Left colon (tissue), 2 donors: ENCODE data around the gene HSFX3. TPM values are rescaled to one million over a fixed set of nuclear protein-coding genes. Genes with fewer than 3 reads are reported as not detected.
"Not testable (repeated sequence)": the region's sequence is repeated elsewhere in the genome, so short reads cannot be mapped to it uniquely, and the experiment has no call there.

Experiments
- ATAC-seq: fragments of 200-7000 bp; cut with Tn5 transposase; one replicate; pipeline ENCODE4 v1.9.1; 2020; ENCODE audit warnings: mild to moderate bottlenecking, moderate library complexity
- DNase-seq, 2 donors: peaks; one replicate each; pipeline ENCODE4 v3.0.0-alpha.2; 2020
- intact Hi-C, 2 donors: fragments of 100-400 bp; cut with DNase I in 1 of 2; cut with micrococcal nuclease in 1 of 2; formaldehyde crosslinking; loops; one replicate each; pipeline versions ENCODE4 v1.11.2 to v1.14.0; 2022; cut with DNase I, micrococcal nuclease
- total RNA-seq, 2 donors: library from RNA; stranded (reverse); fragmentation: NEBNext Ultra II Directional; extraction: Animal tissue kit (Norgen Biotek cat#: 25700); gene quantifications; one replicate each; pipeline ENCODE4 v1.2.1, GENCODE V29; 2021
- donor health status: DM: no; HTN: no; CAD: no.
- donor health status: DM: yes; HTN: yes; CAD: no.

Gene HSFX3
- total RNA-seq, 2 donors from 2014 or later = not detected

DNA sequence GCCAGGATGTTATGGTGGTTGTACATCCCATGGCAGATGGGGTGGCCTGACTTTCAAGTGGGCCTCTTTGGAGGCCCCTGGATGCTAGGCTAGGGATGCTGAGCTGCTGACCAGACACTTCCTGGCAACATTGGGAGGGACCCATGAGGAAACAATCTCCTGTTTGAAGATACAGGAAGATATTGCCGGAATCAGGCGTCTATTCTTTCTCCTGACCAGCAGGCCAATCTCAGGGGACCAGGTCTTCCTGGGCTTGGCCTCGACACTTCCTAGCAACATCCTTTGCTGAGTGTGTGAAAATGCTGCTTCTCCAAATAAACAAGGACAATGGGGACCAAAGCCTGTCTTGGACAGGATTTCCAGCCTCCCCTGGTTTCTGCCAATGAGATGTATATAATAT, 1.9 kb downstream of the HSFX3 start:
- DNase-seq, ATAC-seq, intact Hi-C loops: not testable (repeated sequence)

GRCh38 chrX:149546962-149547361, 2.8 kb downstream of the HSFX3 start:
- intact Hi-C loops, DNase-seq: not testable (repeated sequence)
- peak; percentile 94 for ATAC-seq

DNA sequence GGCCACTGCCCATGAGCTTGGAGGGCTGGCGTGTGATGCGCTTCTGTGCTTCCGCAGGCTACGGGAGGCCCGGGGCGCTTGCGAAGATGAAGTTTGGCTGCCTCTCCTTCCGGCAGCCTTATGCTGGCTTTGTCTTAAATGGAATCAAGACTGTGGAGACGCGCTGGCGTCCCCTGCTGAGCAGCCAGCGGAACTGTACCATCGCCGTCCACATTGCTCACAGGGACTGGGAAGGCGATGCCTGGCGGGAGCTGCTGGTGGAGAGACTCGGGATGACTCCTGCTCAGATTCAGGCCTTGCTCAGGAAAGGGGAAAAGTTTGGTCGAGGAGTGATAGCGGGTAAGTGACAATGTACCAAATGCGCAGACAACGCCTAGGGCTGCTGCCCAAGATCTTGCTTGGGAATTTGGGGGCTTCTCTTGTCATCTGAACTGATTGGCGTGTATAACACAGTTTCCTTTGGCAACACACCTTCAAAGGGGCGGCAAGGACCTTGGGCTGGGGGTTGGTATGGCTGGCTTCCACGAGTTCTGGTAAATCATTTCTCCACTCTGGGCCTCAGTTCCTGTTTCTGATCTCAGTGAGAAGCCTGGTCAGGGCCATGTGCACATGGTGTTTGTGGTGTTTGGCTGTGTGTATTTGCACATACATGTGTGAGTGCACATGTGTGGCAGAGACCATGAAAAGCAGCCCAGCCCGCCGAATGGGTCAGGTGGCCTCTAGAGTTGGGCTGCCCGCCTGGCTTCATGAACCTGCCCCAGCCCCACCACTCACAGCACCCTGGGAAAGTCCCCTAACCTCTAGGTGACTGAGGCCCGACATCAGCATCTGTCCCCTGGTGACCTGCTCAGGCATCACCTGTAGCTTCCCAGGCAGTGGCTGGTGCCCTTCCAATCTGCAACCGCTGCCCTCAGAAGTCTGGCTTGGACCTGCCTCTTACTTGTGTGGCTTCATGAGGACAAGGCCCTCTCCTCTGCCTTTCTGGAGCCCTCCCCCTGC, 3.9 kb downstream of the HSFX3 start:
- ATAC-seq, DNase-seq, intact Hi-C loops: not testable (repeated sequence)

DNA sequence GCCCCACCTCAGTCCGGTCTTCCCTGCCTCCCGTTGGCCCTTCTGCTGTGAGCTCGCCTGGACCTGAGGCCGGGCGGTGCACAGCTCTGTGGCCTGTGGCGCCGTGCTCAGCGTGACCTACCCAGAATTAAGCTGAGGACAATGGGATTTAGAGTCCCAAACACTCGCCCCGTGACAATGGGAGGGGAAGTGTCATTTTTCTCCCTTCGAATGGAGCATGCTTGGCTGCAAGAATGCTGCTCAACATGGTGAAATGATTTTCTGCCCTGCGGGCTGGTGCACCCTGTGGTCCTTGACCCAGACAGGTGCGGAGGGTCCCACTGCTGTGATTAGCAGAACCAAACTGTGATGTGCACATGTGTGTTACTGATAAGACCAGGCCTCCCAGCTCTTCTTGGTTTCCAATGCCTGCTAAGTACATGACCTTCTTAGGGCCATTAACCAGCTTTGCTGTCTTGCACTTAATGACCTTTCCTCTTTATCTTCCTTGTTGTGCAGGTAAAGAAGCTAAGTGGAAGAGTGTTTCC, 8.1 kb downstream of the HSFX3 start:
- intact Hi-C loops = no loop called here
- ATAC-seq = peak; percentile 1
- DNase-seq = no peak

GRCh38 chrX:149540621-149541520, 8.9 kb downstream of the HSFX3 start, which contains the start of gene EOLA1:
Gene EOLA1, plus strand, starts transcription at chrX:149541012. Its CDS starts 4,619 bp downstream, at chrX:149545631.
- intact Hi-C loops = no loop called here
- DNase-seq (peak; percentile 89 to 92), ATAC-seq (peak; percentile 67)

DNA sequence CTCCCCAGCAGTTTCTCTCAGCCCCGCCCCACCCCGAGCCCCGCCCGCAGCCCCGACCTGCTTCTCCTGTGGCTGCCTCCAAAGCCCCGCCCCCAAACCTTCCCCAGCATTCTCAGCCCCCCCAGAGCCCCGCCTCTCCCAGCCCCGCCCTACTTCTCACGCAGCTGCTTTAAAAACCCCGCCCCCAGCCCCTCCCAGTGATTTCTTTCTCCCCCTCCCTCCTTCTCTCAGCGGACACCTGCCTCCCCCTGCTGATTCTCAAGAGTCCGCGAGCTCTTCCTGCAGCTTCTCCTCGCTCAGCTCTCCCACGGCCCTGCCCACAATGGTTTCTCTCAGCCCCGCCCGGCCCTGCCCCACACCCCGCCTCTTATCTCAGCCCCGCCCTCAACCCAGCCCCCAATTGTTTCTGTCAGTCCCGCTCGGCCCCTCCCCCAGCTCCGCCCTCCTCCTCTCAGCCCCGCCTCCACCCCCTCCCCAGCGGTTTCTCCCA, 9.5 kb downstream of the HSFX3 start:
- DNase-seq (peak; percentile 92 to 95), ATAC-seq (peak; percentile 67)
- intact Hi-C loops = no loop called here

DNA sequence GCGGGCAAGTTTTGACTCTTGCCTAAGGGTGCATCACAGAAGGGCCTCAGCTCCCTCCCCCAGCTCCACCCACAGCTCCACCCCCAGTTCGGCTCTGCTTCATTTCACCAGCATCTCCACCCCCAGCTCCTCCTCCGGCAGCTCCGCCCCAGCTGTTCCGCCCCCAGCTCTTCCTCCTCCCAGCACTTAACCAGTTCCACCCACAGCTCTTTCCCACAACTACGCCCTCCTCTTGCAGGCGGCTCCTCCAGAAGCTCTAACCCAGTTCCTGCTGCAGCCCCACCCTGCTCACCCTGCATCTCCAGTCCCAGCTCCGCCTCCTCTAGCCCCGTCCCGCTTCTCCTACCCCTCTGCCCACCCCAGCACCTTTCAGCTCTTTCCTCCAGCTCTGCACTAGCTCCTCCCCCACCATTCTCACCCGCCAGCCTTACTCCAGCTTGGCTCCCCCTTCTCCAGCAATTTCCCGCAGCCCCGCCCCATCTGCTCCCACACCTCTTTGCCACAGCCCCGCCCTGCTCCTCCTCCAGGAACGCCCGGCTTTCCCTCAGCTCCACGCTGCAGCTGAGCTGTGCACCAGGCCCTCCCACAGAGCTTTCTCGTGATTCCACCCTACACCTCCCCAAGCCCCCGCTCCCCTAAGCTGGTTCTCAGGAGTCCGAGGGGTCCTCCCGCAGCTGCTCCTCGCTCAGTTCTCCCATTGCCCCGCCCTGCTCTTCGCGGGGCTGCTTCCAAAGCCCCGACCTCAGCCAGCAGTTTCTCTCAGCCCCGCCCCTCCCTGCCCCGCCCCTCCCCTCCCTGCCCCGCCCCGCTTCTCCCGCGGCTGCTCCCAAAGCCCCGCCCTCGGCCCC, 10.2 kb downstream of the HSFX3 start:
- ATAC-seq (peak; percentile 62), DNase-seq (peak; percentile 87 to 95)
- intact Hi-C loops = no loop called here

GRCh38 chrX:149537474-149537873, 12.2 kb downstream of the HSFX3 start:
- intact Hi-C loops, DNase-seq, ATAC-seq: not testable (repeated sequence)

DNA sequence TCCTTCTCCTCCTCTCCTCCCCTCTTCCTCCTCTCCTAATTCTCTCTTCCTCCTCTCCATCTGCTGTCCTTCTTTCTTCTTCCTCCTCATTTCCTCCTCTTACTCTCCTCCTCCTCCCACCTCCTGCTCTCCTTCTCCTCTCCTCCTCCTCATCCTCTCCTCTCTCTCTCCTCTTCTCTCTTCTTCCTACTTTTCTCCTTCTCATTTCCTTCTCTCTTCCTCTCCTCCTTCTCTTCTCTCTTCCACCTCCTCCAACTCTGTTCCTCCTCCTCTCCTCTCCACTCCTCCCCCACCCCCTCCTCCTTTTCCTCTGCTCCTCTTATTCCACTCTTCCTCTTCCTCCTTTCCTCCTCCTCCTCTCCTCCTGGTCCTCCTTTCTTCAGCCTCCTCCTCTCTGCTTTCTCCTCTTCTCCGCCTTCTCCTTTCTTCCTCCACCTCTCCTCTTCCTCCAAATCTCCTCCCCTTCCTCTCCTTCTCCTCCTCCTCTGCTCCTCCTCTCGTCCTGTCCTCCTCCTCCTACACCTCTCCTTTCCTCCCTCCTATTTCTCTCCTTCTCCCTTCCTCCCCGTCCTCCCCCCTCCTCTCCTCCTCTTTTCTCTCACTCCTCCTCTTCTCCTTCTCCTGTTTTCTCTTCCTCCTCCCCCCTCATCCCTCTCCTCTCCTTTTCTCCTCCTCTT, 14.7 kb downstream of the HSFX3 start:
- ATAC-seq, DNase-seq, intact Hi-C loops: not testable (repeated sequence)

DNA sequence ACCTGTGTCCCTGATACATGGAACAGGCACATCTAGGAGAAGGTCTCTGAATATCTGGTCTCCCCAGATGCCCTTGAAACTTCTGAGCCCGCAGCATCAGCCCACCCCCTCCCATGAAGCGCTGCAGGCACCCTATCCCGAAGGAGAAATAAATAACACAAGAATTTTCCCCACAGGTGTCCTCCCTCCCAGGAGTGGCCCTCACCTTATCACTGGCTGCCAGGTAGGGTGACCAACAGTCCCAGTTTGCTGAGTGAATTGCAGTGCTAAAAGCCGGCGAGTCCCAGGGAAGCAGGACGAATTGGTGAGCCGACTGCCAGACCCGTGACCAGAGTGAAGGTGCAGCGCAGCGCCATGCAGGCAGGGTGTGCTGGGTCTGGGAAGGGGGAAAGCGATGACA, 15.7 kb downstream of the HSFX3 start:
- intact Hi-C loops, DNase-seq, ATAC-seq: not testable (repeated sequence)

DNA sequence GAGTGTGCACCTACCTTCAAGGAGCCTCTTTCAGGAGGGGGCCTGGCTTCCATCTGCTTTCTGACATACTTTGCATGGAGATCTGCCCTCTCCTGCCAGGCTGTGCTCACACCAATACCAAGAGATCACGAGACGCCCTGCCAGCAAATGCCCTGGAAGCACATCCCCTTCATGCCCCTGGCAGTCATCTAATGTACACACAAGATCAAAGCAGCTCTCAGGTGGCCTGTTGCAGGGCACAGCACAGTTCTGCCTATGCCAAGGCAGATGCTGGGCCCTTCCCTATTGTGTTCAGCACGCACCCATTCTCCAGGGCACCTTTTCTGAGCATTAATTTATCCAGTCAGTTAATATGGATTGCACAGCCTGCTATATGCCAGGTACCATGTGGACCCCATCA, 16.9 kb downstream of the HSFX3 start:
- ATAC-seq, intact Hi-C loops, DNase-seq: not testable (repeated sequence)

- intact Hi-C loops = no loop called here
- ATAC-seq = no peak
- no peak for DNase-seq
These were observed 18.1 kb downstream of the HSFX3 start for GRCh38 chrX:149531599-149531998.

DNA sequence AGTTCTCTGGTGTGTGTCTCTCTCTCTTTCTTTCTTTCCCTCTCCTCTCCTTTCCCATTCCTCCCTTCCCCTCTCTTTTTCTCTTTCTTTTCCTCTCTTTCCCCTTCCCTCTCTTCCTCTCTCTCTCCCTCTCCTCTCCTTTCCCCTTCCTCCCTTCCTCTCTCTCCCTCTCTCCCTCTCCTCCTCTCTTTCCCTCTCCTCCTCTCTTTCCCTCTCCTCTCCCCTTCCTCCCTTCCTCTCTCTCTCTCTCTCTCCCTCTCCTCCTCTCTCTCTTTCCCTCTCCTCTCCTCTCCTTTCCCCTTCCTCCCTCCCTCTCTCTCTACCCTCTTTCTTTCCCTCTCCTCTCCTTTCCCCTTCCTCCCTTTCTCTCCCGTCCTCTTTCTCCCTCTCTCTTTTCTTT, 21.3 kb downstream of the HSFX3 start:
- intact Hi-C loops = no loop called here
- ATAC-seq (no peak), DNase-seq (no peak)

GRCh38 chrX:149527705-149528104, 22.0 kb downstream of the HSFX3 start:
- peak; percentile 52 for ATAC-seq
- intact Hi-C loops = no loop called here
- DNase-seq = no peak

DNA sequence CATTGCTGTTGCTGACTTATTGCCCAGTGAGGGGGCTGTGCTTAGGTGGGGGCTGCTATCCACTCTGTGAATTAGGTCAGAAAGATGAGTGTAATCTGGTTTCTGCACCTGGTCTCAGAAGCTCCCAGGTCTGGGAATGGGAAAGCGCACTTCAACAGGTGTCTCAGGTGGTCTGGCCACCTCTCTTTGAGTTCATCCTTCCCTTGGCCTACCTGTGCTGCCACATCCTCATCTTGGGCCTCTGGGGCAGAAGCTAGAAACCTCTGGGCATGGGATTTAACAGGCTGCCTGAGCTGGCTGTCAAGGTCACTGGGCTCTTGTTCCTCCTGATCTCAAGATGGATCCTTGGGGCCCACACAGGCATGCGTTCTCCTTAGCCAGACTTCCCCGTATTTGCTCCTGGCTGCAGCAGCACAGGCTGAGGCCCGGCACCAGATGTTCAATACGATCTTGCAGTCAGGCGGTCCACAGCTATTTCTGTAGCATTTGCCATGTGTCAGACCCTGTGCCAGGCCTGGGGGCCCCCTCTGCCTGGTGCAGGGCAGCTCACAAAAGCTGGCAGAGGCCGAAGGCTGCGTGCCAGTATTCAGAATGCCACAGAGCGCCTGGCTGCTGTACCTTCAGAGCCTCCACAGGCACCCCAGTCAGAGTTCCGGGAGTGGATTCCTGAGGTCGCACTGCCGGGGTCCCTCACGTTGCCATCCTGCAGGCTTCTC, 23.2 kb downstream of the HSFX3 start:
- intact Hi-C loops, DNase-seq, ATAC-seq: not testable (repeated sequence)

DNA sequence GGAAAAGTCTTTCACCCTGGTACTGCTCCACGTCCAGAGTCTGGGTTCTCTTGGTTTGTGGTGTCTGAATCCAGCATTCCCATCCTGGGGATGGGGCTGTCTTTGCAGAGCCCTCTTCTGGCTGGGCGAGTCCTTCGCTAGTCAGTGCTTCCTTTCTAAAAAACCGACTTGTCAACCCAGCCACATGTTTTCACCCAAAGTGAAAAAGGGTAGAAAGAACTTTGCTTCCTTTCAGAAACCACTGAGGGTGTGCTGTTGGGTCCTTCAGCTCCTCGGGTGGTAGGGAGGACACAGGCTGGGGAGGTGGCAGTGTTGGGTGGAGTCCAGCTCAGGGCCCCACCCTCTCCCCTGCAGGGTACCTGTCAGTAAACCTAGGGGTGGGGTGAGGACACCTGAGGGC, 23.8 kb downstream of the HSFX3 start:
- intact Hi-C loops, DNase-seq: not testable (repeated sequence)
- ATAC-seq = peak; percentile 33

- intact Hi-C loops = not testable (repeated sequence)
- DNase-seq (peak in 1 of 2 donors; percentile 21), ATAC-seq (peak; percentile 36)
These were observed 24.3 kb downstream of the HSFX3 start for GRCh38 chrX:149525389-149525788.
